Keratinocyte (primary cell): ENCODE data around the gene KEAP1.

Experiments used
- CTCF ChIP-seq, 3 experiments: IDR thresholded peaks in 1 of 3; conservative IDR thresholded peaks in 1 of 3; optimal IDR thresholded peaks in 1 of 3; 2 replicates in 2 of 3; 3 replicates in 1 of 3; pipeline versions ENCODE3 to v1.5.1; 2011; ENCODE audit warnings: low read length in 3 of 3, mild to moderate bottlenecking in 3 of 3, moderate library complexity in 2 of 3, control low read depth in 1 of 3, inconsistent platforms in 1 of 3; ENCODE audit not compliant: insufficient read depth in 2 of 3; ENCODE audit errors: extremely low read depth in 1 of 3
- EZH2 ChIP-seq: IDR thresholded peaks from one replicate; pipeline ENCODE4 v1.6.1; 2012; ENCODE audit warnings: inconsistent platforms, mild to moderate bottlenecking, low read length, moderate library complexity

GRCh38 chr19:10538204-10538983, 35.2 kb upstream of the KEAP1 start:
- TF ChIP-seq CTCF (optimal IDR thresholded peaks at IDR 0.05 in 1 of 3, IDR thresholded peaks at IDR 0.05 in 1 of 3, conservative IDR thresholded peaks at IDR 0.05 in 1 of 3; ENCODE audit: extremely low read depth in 1 of 3, insufficient read depth in 2 of 3, low read length in 3 of 3): no peak
- TF ChIP-seq EZH2: no peak
